ENCODE measurements around the gene RNU1-3.
"Not testable (repeated sequence)": the region's sequence is repeated elsewhere in the genome, so short reads cannot be mapped to it uniquely, and the experiment has no call there.

DNA sequence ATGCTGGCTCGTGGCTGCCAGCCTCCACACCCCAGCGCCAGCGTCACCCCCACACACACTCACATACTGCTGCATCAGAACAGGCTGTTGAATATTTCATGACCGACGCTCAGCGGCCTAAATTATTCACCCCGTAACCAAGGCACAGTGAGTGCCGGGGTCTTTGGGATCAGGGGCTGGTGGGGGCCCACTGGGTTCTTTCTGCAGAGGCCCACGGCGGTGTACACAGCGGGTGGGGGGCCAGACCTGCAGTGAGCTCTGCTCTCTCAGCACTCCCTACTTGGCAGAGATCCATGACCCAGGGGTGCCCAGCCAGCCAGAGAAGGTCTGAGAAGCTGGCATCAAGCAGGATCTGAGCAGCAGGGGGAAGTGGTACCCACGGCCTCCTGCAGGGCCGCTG is 43.9 kb upstream of the RNU1-3 start:
- TF ChIP-seq, protein P1, sequence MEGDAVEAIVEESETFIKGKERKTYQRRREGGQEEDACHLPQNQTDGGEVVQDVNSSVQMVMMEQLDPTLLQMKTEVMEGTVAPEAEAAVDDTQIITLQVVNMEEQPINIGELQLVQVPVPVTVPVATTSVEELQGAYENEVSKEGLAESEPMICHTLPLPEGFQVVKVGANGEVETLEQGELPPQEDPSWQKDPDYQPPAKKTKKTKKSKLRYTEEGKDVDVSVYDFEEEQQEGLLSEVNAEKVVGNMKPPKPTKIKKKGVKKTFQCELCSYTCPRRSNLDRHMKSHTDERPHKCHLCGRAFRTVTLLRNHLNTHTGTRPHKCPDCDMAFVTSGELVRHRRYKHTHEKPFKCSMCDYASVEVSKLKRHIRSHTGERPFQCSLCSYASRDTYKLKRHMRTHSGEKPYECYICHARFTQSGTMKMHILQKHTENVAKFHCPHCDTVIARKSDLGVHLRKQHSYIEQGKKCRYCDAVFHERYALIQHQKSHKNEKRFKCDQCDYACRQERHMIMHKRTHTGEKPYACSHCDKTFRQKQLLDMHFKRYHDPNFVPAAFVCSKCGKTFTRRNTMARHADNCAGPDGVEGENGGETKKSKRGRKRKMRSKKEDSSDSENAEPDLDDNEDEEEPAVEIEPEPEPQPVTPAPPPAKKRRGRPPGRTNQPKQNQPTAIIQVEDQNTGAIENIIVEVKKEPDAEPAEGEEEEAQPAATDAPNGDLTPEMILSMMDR (optimal IDR thresholded peaks at IDR 0.05 in 1 of 3, IDR thresholded peaks at IDR 0.05 in 1 of 3, conservative IDR thresholded peaks at IDR 0.05 in 1 of 3; ENCODE audit: extremely low read depth in 1 of 3, insufficient read depth in 2 of 3, low read length in 3 of 3): not testable (repeated sequence)
- TF ChIP-seq EZH2 (IDR thresholded peaks at IDR 0.05; ENCODE audit: low read length): not testable (repeated sequence)
